HG03378 (cell line): ENCODE measurements around the gene KIAA0319L.
"Not testable (repeated sequence)": the region's sequence is repeated elsewhere in the genome, so short reads cannot be mapped to it uniquely, and the experiment has no call there.

ENCODE experiments used
- ATAC-seq: cut with Tn5 transposase; IDR thresholded peaks from one replicate; pipeline ENCODE4 v1.9.1; 2021; ENCODE audit warnings: mild to moderate bottlenecking, moderate library complexity; ENCODE audit not compliant: unreplicated experiment

KIAA0319L gene

DNA sequence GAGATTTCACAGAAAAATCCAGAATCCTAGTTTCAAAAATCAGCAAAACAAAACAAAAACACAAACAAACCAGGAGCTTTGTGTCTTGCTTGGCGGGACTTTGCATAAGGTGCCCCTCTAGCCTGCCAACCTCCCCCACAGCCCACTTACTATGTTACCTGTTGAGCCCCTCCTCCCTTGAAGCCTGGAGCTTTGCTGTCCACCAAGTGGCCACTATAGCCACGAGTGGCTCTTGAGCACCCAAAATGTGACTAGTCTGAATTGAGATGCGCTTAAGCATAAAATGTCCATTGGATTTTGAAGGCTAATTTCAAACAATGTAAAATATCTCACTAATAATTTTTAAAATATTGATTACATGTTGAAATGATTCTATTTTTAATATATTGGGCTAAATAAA lies 28.1 kb upstream of the KIAA0319L start:
- ATAC-seq, result no peak

DNA sequence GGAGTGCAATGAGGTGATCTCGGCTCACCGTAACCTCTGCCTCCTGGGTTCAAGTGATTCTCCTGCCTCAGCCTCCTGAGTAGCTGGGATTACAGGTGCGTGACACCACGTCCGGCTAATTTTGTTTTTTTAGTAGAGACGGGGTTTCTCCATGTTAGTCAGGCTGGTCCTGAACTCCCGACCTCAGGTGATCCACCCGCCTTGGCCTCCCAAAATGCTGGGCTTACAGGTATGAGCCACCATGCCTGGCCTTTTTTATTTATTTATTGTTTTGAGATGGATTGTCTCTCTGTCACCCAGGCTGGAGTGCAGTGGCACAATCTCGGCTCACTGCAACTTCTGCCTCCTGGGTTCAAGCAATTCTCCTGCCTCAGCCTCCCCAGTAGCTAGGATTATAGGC lies 24.4 kb upstream of the KIAA0319L start:
- ATAC-seq, result not testable (repeated sequence)

- ATAC-seq, result no peak
Measured at GRCh38 chr1:35580949-35581388, 23.8 kb upstream of the KIAA0319L start.

GRCh38 chr1:35577071-35577998 lies 20.1 kb upstream of the KIAA0319L start:
- ATAC-seq, result no peak

DNA sequence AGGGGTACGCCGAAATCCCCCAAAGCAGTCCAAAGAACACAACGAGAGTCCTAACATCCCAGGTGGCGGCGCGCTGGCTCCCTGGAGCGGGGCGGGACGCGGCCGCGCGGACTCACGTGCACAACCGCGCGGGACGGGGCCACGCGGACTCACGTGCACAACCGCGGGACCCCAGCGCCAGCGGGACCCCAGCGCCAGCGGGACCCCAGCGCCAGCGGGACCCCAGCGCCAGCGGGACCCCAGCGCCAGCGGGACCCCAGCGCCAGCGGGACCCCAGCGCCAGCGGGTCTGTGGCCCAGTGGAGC lies 19.5 kb upstream of the KIAA0319L start:
- ATAC-seq, result not testable (repeated sequence)

- no peak for ATAC-seq
Measured at GRCh38 chr1:35576061-35576765, 19.0 kb upstream of the KIAA0319L start.

GRCh38 chr1:35575416-35575958 lies 18.3 kb upstream of the KIAA0319L start:
- no peak for ATAC-seq

DNA sequence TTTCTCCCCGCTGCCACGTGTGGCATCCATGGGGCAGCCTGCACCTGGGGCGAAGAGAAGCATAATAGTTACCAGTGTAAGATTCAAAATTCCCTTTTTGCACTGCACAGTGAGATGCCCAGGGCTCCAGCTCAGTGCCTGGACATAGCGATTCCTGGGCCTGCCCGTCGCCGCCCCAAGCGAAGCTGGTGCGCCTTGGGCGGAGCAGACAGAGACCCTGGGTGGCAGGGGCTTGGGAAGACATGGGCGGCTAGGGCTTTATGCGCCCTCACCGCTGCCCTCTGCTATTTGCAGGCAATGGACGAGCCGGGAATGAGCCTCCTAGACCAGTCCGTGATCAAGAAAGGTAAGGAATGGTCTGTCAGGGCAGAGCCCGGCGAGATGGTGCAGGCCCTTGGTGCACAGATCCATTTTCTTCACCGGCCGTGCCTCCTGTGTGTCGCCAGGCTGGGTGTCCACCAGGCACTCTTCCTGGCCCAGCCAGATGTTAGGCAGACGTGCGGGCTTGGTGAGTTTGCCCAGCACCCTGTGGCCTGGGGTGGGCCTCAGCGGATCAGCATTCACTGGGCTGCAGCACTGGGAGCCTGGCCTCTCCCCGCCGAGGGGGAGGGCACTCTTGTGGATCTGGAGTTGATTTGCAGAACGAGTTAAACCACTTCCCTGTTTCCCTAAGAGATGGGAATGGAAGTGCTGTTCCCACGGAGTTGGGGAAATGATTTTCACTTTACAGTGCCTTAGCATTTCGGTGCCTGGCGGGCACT lies 17.6 kb upstream of the KIAA0319L start:
- ATAC-seq, result no peak

DNA sequence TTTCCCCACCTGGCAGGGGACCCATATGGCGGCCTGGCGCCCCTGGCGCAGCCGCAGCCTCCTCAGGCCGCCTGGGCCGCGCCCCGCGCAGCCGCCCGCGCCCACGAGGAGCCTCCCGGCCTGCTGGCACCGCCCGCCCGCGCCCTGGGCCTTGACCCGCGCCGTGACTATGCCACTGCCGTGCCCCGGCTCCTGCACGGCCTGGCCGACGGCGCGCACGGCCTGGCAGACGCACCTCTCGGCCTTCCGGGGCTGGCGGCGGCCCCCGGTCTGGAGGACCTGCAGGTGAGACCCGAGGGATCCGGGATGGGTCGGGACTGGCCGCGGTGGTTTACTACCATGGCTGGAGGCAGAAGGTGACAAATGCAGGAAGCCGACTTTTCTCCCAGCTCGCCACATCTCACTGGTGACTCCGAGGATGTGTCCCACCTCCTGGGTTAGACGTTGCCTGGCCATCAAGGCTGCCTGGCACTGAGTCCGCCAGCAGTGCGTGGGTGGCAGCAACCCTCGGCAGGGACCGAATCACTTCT lies 17.0 kb upstream of the KIAA0319L start:
- no peak for ATAC-seq

DNA sequence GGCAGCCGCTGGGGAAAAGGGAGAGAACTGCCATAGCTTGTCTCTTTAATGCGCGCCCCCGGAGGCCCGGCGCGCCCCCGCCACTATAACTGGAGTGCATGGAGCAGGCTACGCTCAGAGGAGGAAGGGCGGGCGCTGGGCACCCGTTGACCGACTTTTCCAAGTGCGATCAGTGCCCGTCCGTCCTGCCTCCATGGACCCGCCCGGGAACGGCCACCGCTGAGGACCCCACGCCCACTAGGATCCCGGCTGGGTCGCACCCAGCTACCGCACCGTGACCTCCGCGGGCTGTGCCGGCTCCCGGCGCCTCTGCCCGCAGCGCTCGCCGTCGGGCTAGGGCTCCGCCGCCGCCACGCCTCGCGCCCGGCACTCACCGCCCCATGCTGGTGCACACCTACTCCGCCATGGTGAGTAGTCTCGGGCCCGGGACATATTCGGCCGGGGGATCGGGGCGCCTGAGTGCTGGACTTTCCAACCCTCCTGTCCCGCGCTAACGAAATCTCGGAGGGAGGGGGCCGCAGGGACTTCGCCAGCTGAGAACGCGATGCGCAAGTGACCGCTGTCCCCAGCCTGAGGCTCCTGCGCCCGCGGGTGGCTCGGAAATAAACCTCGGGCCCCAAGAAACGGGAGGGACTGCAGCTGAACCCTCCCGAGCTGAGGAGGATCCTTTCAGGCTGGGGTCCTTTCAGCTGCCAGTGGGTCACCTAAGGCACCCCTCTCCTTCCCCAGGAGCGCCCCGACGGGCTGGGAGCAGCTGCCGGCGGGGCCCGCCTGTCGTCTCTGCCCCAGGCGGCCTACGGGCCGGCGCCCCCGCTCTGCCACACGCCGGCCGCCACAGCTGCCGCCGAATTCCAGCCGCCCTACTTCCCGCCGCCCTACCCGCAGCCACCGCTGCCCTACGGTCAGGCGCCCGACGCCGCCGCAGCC lies 16.3 kb upstream of the KIAA0319L start, which contains the start of gene TFAP2E:
Gene TFAP2E (plus strand): TSS at position 117 of the 927 bp plus-strand sequence. CDS start 264 bp downstream, at position 381.
- no peak for ATAC-seq

- no peak for ATAC-seq
Measured at GRCh38 chr1:35572296-35572695, 15.1 kb upstream of the KIAA0319L start.

DNA sequence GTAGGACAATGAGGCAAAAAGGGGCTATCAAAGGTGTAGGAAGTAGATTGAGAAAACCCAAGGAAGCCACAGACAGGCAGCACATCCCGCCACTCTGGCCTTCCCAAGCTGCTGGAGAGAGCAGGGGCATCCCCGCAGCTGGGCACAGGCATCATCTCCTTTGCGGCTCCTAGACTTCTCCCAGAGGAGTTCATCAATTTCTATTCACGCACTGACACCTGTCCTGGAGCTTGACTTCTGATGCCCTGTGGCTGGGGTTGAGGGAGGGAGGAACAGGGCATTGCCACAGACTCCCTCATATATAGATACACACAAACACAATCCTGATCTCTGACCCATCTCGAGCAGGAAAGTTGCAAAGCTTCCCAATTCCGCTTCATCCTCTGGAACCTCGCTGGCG lies 14.1 kb upstream of the KIAA0319L start:
- no peak for ATAC-seq

GRCh38 chr1:35570589-35571137 lies 13.5 kb upstream of the KIAA0319L start:
- ATAC-seq, result no peak

DNA sequence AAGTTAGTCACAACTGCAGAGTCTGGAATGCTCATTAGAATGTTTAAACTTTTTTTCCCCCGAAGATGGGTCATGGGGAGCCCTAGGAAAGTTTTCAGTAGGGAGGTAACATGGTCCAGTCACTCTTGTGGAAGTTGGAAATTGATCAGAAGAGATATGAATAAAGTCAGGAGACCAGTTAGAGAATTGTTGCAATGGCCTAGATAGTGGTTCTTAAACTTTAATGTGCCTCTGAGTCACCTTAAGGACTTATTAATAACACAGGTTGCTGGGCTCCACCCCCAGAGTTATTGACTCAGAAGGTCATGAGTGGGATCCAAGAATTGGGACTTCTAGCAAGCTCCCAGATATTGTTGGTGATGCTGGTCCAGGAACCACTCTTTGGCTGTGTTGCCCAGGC lies 12.7 kb upstream of the KIAA0319L start:
- ATAC-seq, result no peak

DNA sequence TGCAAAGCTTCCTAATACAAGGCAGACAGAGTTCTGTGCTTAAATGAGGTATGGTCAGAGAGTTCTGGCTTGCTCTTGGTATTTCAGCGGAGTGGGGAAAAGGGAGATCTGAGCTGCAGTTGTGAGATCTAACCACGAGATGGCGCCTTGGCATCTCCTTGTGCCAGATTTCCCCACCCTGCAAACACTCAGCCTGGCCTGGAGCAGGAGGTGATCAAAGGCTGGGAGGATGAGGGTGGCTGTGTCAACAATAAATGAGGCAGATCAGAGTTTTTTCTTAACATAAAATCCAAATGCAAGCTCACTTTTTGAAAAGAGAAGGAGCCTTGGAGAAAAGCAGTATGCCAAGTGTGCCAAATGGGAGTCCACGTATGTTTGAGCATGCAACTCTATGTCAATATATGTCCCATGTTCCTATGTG lies 11.8 kb upstream of the KIAA0319L start:
- ATAC-seq, result peak; percentile 45

- ATAC-seq, result no peak
Measured at GRCh38 chr1:35567947-35568558, 10.8 kb upstream of the KIAA0319L start.

- ATAC-seq, result no peak
Measured at GRCh38 chr1:35565742-35566133, 8.5 kb upstream of the KIAA0319L start.

- no peak for ATAC-seq
Measured at GRCh38 chr1:35564884-35565741, 7.9 kb upstream of the KIAA0319L start.
